ENCODE data around the gene TEKT3. TPM values are rescaled to one million over a fixed set of nuclear protein-coding genes. Genes with fewer than 3 reads are reported as not detected.

TEKT3 gene
- total and polyA plus RNA-seq, 9 of the 15 experiments (the other 6 are each of a cell fraction or from before 2014, with no cell fraction given): not detected

GRCh38 chr17:15348021-15348420, 6.6 kb upstream of the TEKT3 start (continued):
- TF ChIP-seq ZNF280B (CRISPR knock-in tag; IDR thresholded peaks at IDR 0.05) (no peak), NFE2L1 (tag; IDR thresholded peaks at IDR 0.05; ENCODE audit: borderline replicate concordance, low read depth) (no peak), SMAD1 (IDR thresholded peaks at IDR 0.05; ENCODE audit: low read depth, low read length, partially characterized antibody) (no peak), TCF7L2 (IDR thresholded peaks at IDR 0.05; ENCODE audit: low read depth, low read length) (no peak), MYBL2 (IDR thresholded peaks at IDR 0.05; ENCODE audit: low read depth) (no peak), MYBL2 (CRISPR knock-in tag; IDR thresholded peaks at IDR 0.05; ENCODE audit: borderline replicate concordance) (no peak), SRF (CRISPR knock-in tag; IDR thresholded peaks at IDR 0.05) (no peak), CREB1 (IDR thresholded peaks at IDR 0.05) (no peak), CREB1 (CRISPR knock-in tag; IDR thresholded peaks at IDR 0.05) (no peak), GTF3C2 (IDR thresholded peaks at IDR 0.05; ENCODE audit: borderline replicate concordance, extremely low read depth, insufficient read length) (no peak), MAZ (CRISPR knock-in tag; conservative IDR thresholded peaks at IDR 0.05 in 1 of 2, IDR thresholded peaks at IDR 0.05 in 1 of 2) (no peak), ZNF561 (CRISPR knock-in tag; conservative IDR thresholded peaks at IDR 0.05) (no peak)

Measured in K562 (cell line).